Measurements from ENCODE around the gene GRIP2.

The GRIP2 gene

DNA sequence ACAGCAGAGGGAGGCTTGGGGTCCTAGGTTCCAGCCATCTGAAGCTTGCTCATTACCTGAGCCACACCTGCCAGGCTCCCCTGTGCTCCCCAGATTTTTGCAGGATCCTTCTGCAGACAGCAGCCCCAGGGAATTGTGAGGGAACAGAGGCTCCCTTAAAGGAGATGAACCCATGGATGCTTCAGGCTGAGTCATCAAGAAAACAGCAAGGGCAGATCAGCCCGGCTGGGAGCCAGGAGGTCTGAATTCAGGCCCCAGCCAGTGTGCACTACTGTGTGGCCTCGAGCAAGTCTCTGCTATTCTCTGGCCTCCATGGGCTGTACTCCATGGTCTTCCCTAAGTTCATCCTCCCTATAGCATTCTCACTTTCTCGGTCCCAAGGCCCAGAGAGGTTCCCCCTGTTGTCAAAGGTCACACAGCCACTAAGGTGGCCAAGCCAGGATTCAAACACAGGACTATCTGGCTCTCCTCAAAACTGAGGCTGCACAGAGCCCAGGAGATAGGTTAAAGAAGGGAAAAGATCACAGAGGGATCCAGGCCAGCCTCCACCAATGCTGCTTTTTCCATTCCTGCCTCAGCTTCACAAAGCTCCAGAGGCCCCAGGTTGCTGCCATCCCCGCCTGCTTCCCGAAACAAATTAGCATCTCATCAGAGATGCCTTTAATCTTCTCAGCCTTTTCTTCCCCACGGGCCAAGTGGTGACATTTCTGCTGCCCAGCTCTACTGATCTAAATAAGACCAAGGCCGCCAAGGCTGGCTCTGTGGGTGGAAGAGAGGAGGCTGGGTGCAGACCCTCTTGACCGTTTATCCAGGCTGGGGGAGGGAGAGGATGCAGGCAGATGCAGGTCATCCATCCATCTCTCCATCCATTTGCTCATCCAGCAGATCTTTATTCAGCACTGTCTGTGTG, 21.2 kb upstream of the GRIP2 start:
- DNase-seq = peak; percentile 63

DNA sequence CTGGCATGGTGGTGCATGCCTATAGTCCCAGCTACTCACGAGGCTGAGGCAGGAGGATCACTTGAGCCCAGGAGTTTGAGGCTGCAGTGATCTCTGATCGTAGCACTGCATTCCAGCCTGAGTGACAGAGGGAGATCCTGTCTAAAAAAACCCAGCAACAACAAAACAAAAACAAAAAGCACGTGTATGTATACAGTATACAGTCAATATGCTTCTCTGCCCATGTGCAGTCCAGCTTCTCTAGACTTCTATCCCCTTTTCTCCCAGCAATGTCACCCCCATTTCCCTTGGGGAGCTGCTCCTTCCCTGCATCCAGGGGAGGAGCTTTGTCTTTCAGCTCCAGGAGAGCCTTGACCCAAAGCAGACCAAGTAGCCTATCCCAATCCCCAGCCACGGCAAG, 20.0 kb upstream of the GRIP2 start:
- DNase-seq = no peak

DNA sequence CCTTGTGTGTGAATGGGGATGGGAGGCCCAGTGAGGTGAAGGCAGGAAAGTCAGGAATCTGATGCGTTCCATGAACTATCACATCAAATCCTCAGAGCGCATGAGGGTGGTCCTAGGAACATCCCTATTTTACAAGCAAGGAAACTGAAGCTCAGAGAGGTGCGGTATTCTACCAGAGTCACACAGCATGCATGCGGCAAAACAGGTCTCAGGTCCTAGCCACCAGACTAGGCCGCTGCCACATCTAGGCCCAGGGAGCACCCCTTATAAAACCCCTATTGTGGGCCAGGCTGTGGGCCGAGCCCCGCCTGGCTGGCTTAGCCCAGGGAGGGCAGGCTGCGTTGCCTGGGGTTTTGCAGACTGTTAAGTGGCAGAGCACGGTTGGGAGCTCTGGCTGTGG, 17.9 kb upstream of the GRIP2 start:
- no peak for DNase-seq

DNA sequence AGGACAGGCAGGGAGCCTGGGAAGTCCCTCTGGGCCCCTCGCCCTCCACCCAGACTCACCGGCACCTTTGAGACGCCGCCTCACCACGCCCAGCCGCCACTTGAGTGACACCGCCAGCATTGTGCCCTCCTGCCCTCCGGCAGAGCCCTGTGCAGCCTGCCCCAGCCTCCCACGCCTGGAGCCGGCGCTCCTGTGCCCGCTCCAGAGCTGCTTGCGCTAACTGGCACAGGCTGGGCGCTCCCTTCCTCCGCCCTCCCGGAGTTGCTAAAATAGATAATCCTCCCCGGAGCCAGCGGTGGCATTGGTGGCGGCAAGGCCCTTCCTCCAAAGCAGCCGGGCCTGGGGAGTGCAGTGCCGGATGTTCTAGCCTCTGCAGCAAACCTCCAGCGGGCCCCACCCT, 15.7 kb upstream of the GRIP2 start:
- DNase-seq = no peak

DNA sequence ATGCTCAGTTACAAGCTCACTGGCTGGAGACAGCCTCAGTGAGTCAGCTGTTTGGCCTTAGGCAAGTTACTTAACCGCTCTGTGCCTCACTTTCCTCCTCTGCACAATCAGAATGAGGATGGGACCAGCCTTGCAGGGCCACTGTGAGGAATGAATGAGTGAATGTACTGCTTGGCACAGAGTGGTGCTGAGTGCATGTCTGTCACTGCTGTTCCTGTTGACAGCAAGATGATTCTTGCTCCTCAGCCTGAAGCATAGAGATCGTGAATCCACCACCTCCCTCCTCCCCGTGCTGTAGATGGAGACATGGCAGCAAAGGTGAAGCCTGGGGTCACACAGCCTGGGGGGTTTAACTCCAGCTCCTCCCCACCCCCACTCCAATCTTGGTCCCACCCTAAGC, 14.6 kb upstream of the GRIP2 start:
- no peak for DNase-seq

DNA sequence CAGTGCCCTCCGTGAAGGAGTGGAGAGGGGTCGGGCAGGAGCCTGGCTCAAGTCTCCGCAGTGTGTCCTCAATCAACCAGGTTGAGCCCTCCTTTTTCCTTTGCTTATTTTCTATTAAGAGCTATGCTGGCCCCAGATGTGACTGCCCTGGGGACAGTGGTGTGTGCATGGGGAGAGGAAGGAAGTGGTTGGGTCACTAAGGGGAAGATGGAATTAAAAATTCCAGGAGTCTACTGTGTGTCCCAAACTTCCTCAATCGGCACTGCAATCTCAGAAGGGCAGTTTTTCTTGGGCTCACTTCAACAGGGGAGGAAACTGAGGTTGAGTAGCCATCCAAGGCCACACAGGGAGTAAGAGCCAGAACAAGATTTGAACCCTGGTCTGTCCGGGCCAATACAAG, 13.7 kb upstream of the GRIP2 start:
- no peak for DNase-seq

DNA sequence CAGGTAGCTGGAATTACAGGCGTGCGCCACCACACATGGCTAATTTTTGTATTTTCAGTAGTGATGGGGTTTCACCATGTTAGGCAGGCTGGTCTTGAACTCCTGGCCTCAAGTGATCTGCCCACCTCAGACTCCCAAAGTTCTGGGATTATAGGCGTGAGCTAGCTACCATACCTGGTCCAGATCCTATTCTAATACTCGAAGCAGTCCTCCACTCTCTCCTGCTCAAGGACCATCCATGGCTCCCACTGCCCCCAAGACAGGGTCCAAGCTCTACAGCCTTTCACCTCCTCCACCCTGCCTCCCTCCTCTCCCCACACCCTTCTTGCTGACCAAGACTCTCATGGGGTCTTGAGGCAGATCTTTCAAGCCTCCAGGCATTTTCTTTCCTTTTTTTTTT, 12.6 kb upstream of the GRIP2 start:
- no peak for DNase-seq

DNA sequence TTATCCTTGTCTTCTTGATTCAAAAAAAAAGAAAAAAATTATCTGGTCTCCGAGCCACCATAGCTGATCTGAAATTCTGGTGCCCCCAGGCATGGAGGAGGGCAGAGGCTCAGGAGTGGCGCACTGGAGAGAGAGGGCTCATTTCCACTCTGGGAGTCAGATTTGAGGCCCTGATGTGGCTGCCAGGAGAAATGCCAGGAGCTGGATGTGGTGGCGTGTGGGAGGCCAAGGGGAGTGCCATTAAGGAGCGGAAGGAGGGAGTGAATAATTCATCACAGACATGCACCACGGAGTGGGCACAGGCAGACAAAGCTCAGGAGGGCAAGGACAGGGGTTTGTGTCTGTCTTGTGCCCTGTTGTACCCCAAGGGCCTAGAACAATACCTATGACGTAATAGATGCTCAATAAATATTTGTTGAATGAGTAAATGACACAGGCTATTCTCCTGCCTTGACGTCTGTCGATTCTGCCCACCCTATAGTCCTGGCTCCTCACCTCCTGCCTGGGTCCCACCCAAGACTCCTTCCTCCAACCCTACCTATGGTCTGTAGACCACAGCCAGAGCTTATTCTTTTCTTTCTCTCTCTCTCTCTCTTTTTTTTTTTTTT, 12.0 kb upstream of the GRIP2 start:
- no peak for DNase-seq

DNA sequence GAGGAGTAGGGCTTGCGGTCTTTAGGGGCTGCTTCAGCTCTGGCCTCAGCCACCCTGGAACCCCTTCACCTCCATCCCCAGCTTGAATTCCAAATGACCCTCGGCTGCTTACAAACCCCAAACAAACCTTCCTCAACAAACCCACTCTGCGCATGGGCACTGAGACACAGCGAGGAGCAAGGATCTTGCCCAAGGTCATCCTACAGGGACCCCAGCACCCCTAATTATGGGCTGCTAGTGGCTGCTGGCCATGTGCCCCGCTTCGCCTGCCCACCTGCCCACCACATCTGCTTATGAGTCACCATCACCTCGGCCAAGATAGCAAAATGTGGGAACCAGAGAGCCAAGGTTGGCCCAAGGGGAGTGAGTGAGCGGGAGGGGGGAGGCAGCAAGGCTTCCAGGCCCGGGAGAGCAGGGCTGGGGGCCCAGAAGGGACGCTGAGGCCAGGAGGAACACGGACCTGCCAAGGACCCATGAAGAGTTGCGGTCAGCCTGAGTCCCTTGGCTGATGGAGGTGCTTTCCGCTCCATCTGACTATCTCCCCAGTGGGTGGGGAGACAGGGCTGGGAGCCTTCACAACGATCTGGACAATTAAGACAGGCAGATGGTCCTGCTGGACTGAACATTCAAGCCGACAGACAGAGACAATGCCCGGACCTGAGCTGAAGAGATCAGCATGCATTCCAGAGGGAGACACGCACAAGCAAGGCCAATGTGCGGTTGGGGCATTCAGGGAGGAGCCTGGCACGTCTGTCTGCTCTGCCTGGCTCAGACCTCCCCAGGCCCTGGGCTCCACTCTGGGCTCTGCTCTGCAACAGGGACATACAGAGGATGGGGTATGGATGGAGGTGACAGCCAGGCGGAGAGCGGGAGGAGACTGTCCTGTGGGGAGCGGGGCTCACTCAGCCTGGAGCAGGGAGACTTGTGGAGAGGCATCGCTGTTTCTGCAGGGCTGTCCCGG, 10.8 kb upstream of the GRIP2 start:
- peak; percentile 26 for DNase-seq

DNA sequence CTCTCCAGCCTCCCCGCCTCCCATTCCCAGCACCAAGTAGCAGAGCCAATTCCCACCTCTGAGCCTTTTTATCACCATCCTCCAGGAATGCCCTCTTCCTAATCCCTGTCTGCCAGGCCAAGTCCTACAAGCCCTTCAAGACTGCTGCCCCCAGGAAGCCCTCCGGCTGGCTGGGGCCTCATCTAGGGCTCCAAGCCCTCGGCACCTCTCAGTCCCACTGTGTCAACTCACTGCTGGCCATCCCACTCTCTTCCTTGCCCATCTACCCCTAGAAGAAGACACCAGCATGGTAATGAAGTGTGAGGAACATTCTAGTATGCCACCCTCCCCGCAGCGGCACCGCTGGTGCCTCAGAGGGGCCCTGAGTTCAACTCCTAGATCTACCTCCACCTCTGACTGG, 10.0 kb upstream of the GRIP2 start:
- DNase-seq = no peak

DNA sequence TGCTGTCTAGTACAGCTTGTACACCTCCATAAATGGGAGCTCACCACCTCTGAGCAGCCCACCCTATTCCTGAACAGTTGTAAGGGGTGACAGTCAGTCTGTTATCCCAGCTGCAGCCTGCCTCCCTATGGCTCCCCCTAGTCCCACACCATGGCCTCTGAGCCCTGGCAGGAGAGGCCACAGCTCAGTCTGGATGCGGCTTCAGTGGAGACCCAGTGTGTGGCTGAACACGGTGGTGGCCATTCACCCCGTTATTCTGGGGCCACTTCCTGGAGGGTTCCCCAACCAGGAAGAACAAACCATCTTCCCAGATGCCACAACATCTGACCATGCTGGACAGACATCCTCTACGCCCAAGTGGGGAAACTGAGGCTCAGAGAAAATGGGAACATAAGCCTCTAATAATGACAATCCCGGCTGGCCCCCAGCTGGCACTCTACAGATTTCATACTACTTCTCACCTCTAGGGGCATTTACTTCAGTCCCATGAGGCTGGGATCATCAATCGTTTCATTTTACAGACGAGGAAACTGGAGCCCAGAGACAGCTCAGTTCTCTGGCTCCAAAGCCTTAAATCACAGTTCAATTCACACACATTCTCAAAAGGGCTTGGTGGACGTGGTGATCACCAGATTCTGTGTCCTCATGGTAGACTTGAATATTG, 9.2 kb upstream of the GRIP2 start:
- DNase-seq = peak; percentile 17

DNA sequence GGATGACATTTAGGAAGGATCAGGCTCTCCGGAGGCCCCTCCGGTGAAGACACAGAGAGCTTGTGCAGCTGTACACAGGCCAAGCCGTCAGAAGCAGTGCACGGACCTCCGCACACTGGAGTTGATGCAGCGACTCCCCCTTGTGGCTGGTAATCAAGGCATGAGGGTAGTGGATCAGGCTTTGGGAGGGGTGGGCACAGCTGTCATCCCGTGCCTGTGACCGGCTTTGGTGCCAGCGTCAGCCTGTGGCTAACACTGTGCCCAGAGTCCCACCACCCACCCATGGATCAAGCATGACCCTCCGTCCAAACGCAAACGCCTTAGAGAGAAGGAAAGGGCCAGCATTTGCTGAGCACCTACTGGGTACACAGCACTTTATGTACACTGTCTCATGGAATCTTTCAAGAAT, 8.2 kb upstream of the GRIP2 start:
- peak; percentile 57 for DNase-seq

DNA sequence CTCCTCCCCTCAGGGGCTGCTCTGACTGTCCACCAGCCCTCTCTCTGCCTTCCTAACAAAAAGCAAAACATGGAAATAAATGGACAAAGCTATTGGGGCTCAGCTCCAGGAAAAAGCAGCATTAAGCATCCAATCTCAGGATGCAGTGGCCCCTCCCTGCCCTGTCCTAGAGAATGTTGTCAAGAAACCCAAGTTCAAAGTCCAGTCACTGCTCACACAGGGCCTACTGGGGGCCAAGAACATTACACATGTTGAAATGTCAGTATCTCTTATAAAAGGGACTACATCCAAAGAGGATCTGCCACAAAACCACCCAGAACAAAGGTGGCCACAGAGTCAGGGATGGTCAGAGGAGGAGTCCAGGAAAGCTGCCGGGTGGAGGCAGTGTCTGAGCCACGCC, 7.6 kb upstream of the GRIP2 start:
- DNase-seq = no peak

DNA sequence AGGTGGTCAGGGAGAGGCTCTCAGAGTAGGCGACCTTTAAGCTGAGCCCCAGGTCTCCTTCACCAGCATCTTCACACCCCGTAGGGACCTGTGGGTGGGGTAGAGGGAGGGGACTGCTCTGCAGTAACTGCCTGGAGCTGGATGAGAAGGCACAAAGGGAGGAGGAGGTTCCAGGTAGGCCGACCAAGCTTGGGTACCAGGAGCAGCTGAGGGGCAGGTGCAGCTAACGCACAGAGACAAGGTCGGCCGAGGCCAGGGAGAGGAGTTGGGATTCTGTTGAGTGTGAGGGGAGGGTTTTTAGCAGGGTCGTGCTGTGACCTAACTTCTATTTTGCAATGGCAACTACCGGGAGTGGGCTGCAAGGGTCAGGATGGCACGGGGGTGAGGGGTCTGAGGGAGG, 5.9 kb upstream of the GRIP2 start:
- no peak for DNase-seq

DNA sequence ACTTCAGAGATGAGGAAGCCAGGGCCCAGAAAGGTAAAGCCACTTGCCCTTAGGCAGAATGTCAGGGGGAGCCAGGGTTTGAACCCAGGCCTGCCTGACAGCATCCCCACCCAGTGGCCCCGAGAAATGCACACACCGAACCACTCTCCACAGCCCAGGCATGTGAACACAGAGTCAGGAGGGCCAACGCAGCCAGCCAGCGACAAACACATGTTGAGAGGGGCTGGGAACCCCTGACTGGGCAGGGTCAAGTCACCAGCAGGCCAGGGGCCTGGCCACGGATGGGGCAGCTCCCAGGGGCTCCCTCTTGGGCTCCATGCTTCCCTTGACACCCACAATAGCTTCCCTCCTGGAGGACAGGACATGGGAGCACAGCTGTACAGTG, 5.1 kb upstream of the GRIP2 start:
- DNase-seq = no peak

DNA sequence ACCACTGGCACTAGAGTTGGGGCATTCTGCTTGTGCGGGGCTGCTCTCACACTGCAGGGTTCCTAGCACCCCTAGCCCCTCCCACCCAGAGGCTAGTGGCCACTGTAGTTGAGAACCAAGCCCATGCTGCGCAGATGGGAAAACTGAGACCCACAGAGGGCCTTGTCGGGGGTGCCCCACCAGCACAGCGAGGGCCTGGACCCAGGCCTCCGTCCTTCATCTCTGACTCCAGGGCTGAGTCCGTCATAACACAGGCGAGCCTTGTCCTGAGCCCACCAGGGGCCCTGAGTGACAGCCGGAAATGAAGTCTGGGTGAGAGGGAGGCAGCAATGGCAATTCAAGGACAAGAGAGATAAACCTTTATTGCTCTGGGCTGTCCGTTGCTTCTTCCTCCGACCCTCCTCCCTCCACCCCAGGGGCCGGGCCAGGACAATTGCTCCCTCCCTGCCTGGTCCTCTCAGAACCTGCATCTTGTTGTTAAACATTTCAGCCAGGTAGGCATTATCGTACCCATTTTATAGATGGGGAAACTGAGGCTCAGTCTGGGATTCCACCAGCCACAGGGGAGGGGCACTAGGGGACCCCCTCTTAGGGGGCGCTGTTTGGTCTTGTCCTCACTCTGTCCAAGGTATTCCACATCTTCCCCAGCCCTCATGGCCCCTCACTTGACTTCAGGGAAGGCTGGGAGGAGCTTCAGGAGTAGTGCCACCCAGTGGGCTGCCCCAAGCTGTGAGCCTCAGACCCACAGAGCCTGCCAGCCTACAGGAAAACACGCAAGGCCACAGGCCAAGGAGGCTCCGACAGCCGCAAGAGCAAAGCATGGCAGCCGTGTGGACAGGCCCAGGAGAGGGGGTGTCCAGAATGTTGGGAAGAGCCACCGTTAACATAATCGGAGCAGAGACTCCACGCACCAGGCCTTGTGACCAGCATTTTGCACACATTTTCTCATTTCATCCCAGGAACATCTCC, 4.4 kb upstream of the GRIP2 start:
- DNase-seq = no peak

DNA sequence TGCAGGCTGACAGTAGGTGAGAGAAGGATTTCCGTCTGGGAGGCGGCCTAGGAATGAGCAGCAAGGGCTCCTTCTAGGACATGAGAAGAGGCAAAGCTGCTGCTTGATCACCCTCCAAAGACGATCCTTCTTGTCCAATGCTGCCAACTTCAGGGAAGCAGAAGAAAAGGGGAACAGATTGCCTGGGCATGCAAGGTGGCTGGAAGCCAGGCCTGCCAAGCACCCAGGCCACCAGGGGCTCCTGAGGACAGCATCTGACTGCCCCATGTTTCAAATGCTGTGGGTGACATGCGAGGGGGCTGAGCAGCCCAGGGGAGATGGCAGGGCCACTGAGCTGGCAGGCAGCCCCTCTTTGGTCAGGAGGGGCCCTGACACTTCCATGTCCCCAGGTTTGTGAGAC, 3.3 kb upstream of the GRIP2 start:
- no peak for DNase-seq

DNA sequence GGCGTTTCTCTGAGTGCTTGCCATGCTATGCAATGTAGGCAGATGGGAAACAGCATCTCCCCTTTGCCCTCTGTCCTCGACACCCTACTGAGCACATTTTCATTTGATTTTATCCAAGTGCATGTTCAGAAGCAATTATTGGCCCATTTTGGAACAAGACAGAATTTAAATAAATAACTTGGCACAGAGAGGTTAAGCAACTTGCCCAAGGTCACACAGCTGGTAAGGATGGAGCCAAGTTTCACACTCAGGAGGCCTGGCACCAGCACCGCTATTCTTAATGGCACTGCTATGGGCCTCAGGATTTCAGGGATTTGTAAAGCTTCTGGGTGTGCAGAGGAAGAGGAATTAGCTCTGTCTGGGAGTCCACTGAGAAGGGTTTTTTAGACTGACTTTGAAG, 2.5 kb upstream of the GRIP2 start:
- DNase-seq = no peak

DNA sequence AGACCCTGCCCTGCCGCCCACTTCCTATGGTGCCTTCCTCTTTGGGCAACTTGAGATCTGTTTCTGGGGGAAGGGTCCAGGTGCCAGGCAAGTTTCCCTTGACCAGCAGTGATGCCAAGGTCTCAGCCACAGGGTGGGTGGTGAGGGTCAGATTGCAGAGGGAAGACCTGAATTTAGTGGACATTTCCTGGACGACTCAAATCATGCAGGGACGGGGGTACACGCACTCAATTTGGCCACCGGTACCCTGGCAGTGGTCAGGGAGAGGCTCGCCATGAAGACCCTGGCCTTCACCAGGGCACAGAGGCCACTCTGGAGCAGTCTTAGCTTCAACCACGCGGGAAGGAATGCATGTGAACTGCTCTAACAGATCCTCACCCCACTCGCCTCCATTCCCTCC, 1.5 kb upstream of the GRIP2 start:
- DNase-seq = no peak

DNA sequence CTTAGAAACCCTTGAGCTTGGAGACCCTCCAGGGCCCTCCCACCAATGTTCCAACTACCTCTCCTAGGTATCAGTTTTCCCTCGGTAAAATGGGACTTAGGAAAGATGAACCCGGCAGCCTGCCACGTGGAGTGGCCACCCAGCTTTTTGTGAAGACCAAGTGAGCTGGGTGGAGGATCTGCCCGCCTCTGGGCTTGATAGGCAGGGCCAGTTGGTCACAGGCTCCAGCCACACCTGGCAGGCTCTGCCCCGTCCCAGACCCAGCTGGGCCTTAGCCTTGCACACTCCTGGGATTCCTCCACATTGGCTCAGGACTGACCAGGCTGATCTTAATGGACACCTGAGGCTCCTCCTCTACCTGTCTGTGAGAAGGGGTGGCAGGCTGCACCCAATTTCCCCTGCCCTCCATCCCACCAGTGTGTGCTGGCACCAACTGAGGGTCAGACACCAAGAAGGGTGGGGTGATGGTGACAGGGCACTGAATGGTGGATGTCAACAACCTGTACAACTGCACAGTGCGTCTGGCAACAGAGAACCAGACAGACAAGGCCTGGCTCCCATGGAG, 761 bp upstream of the GRIP2 start:
- DNase-seq = no peak

DNA sequence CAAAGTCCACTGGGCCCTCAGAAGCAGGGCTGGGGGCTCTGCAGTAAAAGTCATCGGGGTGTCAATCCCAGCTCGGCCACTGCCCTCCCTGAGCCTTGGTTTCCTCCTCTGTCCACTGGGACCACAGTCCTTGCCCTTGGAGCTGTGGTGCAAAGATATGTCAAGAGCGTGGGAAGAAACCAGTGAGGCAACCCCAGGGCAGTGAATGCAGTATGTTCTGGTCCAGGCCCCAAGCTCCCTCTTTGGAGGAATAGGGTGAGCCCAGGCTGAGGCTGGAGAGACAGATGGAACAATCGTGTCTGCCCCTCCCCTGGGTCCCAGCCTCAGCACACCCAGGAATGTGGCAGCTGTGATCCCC, 779 bp downstream of the GRIP2 start:
- no peak for DNase-seq

Measured in EL (cell line).